AG04450 (cell line): Measurements from ENCODE around the gene GSG1. TPM values are rescaled to one million over a fixed set of nuclear protein-coding genes. Genes with fewer than 3 reads are reported as not detected.

Experiments
- CTCF ChIA-PET: fragments of 300-600, 350-600 bp; formaldehyde crosslinking; extraction: SDS; loops from one replicate; lab custom pipeline; 2022; ENCODE audit warnings: antibody characterized with exemption, inconsistent platforms; lab: Charles Lee
- POLR2A ChIA-PET: fragments of 350-600 bp; formaldehyde crosslinking; extraction: SDS; loops from one replicate; lab custom pipeline; 2021; ENCODE audit warnings: antibody characterized with exemption, inconsistent platforms; lab: Yijun Ruan, JAX
- DNase-seq: peaks from one replicate; pipeline ENCODE4 v3.0.0-alpha.2; 2011; ENCODE audit warnings: low read depth, low spot score
- H3K27ac ChIP-seq: one replicate; pipeline ENCODE4 v1.5.1; 2012; ENCODE audit warnings: low read depth, low read length, control low read depth
- H3K27me3 ChIP-seq: one replicate; pipeline ENCODE4 v1.6.0; 2012; ENCODE audit warnings: low read length; ENCODE audit not compliant: control insufficient read depth, insufficient read depth
- H3K4me3 ChIP-seq: 2 replicates; pipeline ENCODE4 v1.5.1; 2011; ENCODE audit warnings: mild to moderate bottlenecking, low read depth, low read length, control low read depth
- H3K9me3 ChIP-seq: 2 replicates; pipeline ENCODE4 v1.5.1; 2012; ENCODE audit warnings: low read length; ENCODE audit not compliant: control insufficient read depth, insufficient read depth
- CTCF ChIP-seq: IDR thresholded peaks from 2 replicates; pipeline ENCODE4 v1.5.1; 2011; ENCODE audit warnings: low read depth, low read length, control low read depth, inconsistent platforms
- polyA plus RNA-seq: library from polyadenylated mRNA; depleted of rRNA; stranded (reverse); fragments of >200 nt; gene quantifications from 2 replicates; pipeline ENCODE4 v1.2.3, GENCODE V29; 2011

Gene GSG1
- polyA plus RNA-seq, 1 experiment = 1.6 TPM

GRCh38 chr12:13075786-13076570, 27.5 kb downstream of the GSG1 start:
- no peak for DNase-seq
- no peaks in the 10 kb centered on the region for H3K27me3 ChIP-seq
- H3K9me3 ChIP-seq = no peaks in the 10 kb centered on the region
- H3K4me3 ChIP-seq = no peak overlapping the region
- no peak for TF ChIP-seq CTCF
- no peak overlapping the region for H3K27ac ChIP-seq
- CTCF ChIA-PET = interaction anchor here (1.4 kb wide), 1 partner anchor 136 kb away, joined by 3 read pairs; no protein-coding TSS in a partner anchor
- POLR2A ChIA-PET = no interaction called here

- Histone ChIP-seq H3K4me3 (no peak overlapping the region), H3K27ac (no peak overlapping the region), H3K9me3 (no peaks in the 10 kb centered on the region), H3K27me3 (no peaks in the 10 kb centered on the region)
- no peak for TF ChIP-seq CTCF
- POLR2A ChIA-PET = no interaction called here
- CTCF ChIA-PET = interaction anchor here (1.1 to 1.4 kb wide), 2 partner anchors 136 to 181 kb away, joined by 3 read pairs; no protein-coding TSS in a partner anchor
- DNase-seq = no peak
Observed at GRCh38 chr12:13075118-13075480, 28.4 kb downstream of the GSG1 start.

- Histone ChIP-seq H3K9me3 (no peaks in the 10 kb centered on the region), H3K27me3 (no peaks in the 10 kb centered on the region), H3K4me3 (no peak overlapping the region), H3K27ac (no peak overlapping the region)
- no peak for DNase-seq
- ChIA-PET CTCF (interaction anchor here (0.9 to 1.4 kb wide), 3 partner anchors 48 to 182 kb away, joined by 3 read pairs; no protein-coding TSS in a partner anchor), POLR2A (interaction anchor here (0.7 kb wide), 1 partner anchor 65 kb away, joined by 3 read pairs; no protein-coding TSS in a partner anchor)
- TF ChIP-seq CTCF = no peak
Observed at GRCh38 chr12:13074396-13075117, 28.9 kb downstream of the GSG1 start.

- ChIA-PET POLR2A (interaction anchor here (0.6 kb wide), 1 partner anchor 106 kb away, joined by 7 read pairs; no protein-coding TSS in a partner anchor), CTCF (interaction anchor here (0.6 to 0.7 kb wide), 2 partner anchors 26 to 584 kb away, joined by 3 to 4 read pairs; no protein-coding TSS in a partner anchor)
- no peak for DNase-seq
- H3K9me3 ChIP-seq = no peaks in the 10 kb centered on the region
- no peak overlapping the region for H3K27ac ChIP-seq
- H3K27me3 ChIP-seq = no peaks in the 10 kb centered on the region
- no peak for TF ChIP-seq CTCF
- H3K4me3 ChIP-seq = no peak overlapping the region
Observed at GRCh38 chr12:13073173-13073572, 30.3 kb downstream of the GSG1 start.
